T-helper 9 cell (primary cell): ENCODE data around the gene LTN1.
A peak's percentile ranks its signal among the peaks of the same experiment; 100 is the strongest.
"Not testable (repeated sequence)": the region's sequence is repeated elsewhere in the genome, so short reads cannot be mapped to it uniquely, and the experiment has no call there.

Experiments
- DNase-seq: peaks from one replicate; pipeline ENCODE4 v3.0.0-alpha.2; 2020
- total RNA-seq, 2 donors: gene quantifications; one replicate each; lab custom pipeline; 2026; lab: John Stamatoyannopoulos, UW

Gene LTN1, protein sequence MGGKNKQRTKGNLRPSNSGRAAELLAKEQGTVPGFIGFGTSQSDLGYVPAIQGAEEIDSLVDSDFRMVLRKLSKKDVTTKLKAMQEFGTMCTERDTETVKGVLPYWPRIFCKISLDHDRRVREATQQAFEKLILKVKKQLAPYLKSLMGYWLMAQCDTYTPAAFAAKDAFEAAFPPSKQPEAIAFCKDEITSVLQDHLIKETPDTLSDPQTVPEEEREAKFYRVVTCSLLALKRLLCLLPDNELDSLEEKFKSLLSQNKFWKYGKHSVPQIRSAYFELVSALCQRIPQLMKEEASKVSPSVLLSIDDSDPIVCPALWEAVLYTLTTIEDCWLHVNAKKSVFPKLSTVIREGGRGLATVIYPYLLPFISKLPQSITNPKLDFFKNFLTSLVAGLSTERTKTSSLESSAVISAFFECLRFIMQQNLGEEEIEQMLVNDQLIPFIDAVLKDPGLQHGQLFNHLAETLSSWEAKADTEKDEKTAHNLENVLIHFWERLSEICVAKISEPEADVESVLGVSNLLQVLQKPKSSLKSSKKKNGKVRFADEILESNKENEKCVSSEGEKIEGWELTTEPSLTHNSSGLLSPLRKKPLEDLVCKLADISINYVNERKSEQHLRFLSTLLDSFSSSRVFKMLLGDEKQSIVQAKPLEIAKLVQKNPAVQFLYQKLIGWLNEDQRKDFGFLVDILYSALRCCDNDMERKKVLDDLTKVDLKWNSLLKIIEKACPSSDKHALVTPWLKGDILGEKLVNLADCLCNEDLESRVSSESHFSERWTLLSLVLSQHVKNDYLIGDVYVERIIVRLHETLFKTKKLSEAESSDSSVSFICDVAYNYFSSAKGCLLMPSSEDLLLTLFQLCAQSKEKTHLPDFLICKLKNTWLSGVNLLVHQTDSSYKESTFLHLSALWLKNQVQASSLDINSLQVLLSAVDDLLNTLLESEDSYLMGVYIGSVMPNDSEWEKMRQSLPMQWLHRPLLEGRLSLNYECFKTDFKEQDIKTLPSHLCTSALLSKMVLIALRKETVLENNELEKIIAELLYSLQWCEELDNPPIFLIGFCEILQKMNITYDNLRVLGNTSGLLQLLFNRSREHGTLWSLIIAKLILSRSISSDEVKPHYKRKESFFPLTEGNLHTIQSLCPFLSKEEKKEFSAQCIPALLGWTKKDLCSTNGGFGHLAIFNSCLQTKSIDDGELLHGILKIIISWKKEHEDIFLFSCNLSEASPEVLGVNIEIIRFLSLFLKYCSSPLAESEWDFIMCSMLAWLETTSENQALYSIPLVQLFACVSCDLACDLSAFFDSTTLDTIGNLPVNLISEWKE (N-terminal part only)
- 89.3 to 131 reads per million in 2 donors for total RNA-seq

DNA sequence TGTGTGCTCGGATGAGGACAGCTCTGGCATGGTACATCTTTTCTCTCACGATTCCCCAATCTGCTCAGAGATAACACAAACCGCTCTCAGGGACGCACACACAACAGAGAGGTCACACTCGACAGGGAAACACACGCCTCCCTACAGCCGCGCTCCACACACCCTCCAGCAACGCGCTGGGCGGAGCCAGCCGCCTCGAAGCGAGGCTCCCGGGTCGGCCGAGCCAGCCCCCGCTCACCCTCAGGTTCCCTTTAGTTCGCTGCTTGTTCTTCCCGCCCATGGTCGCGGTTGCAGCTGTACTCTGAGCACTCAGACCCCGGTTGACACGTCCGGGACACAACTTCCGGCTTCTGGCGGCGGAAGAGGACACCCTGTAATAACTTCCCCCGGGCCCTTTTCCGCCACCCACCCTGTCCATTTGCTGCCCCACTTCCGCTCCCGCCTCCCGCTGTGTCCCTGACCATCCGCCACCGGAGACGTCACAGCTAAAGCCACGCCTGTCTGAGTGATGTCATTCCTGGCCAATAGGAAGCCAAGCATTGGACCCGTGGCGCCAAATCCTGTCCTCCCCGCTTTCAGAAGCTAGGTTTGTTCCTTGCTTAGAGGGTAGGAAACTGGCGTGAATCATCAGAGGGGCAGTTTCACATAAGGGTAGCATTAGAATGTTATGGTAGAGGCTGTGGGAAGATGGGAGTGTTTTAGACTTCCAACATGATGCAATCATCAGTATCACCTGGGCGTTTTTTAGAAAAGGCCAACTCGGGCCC lies at the start of gene LTN1:
Gene LTN1, minus strand, starts transcription at position 352 of the 767 bp plus-strand sequence. Its CDS starts 72 bp downstream, at position 280.
- peak; percentile 97 for DNase-seq

DNA sequence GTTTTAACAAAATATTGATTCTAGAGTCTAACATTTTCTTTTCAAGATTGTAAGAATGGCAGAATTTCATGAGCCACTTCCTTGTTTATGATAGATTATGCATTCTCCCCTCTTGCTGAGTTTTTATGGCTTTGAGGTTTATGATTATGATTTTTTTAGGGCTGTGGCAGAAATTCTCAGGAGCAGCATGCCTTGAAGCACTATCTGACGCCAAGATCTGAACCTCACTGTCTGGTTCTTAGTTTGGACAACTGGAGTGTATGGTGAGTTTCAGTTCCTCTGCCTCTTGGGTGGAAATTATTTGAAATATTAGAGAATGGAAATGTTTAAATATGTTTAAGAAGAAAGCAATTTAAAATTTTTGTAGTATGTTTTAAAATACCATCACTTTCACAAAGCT lies 42.0 kb upstream of the LTN1 start:
- no peak for DNase-seq

DNA sequence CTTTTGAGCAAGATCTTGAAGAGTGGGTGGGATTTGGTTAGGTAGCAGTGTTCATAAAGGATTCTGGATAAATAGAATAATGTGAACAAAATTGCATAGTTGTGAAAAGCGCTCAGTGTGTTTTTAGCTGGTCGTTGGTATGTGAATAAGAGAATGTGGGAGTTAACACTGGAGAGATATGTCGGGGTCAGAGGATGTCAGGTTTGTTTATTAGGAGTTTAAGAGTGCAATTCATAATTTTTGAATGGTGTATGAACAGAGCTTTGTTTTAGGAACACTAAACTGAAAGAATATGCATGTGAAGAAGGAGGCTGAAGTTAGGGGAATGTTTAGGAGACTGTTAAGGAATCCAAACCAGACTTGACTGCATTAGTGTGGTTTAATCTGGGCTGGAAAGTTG lies 41.2 kb upstream of the LTN1 start:
- DNase-seq, result no peak

DNA sequence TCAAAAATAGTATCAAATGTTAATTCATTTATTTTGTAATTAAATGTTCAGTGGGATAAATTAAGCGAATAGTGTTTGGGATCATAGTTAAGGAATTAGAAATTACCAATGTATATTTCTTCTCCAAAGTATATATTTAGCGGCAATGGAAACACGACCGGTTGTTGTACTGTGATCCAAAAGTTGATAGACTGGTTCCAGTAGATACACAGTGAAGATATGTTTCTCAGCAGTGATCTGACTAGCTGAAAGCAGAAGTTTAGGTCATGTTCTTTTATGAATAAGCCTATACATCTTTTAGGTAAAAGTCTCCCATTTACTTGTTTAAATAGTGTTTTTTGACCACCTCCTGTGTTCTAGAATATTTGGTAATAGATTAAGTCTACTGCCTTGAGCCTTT lies 40.6 kb upstream of the LTN1 start:
- no peak for DNase-seq

GRCh38 chr21:29030909-29031308 lies 38.2 kb upstream of the LTN1 start:
- no peak for DNase-seq

- no peak for DNase-seq
Measured at GRCh38 chr21:29029524-29029923, 36.8 kb upstream of the LTN1 start.

GRCh38 chr21:29025328-29025713 lies 32.6 kb upstream of the LTN1 start:
- DNase-seq, result no peak

DNA sequence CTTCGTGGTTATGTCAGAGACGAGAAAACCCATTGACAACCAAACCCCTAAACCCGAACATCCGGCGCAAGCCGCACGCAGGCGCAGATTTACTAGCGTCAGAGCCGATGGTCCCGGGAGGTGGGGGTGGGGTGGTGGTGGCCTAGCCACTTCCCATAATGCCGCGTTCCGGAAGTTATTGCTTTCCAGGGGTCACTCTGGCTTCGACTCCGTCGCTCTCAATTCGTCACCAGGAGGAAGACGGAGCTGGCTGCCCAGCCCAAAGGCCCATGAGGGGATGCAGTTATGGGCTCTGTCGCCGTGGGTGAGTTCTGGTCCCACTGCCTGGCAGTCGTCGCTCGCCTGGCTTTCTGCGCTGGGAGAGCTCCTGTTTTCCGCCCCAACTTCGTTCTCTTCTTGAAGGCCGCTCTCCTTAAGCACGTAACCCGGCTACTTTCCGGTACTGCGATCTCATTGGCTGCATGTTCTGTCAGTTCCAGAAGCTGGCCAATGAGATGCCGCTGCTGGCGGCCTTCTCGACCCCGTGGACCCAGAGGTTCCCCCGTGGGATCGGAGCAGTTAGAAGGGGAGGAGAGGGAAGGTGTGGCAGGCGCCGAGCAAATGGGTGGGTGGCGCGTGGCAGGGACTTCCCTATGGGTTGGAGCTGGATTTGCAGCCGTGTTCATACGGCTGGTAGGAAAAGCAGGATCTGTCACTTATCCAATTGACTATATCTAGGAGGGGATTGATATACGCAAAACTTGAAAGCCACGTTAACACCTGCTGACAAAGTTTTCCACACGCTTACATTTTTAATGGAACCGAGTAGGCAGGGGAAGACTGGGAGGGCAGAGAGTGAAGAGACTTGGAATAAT lies 32.0 kb upstream of the LTN1 start, which contains the start of gene USP16:
Gene USP16, plus strand, starts transcription at position 195 of the 854 bp plus-strand sequence. CDS start 3,246 bp downstream, outside the sequence.
- peak; percentile 88 for DNase-seq

DNA sequence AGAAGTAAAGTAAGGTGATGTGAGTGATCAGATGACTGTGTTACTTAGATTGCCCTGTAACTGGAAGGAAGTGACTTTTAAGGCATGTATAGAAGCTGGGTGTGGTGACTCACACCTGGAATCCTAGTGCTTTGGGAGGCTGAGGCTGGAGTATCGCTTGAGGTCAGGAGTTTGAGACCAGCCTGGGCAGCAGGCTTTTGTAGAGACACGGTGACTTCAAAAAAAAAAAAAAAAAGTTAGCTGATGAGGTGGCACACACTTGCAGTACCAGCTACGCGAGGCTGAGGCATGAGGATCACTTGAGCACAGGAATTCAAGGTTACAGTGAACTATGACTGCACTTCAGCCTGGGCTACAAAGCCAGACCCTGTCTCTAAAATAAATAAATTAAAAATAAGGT lies 29.5 kb upstream of the LTN1 start:
- no peak for DNase-seq

DNA sequence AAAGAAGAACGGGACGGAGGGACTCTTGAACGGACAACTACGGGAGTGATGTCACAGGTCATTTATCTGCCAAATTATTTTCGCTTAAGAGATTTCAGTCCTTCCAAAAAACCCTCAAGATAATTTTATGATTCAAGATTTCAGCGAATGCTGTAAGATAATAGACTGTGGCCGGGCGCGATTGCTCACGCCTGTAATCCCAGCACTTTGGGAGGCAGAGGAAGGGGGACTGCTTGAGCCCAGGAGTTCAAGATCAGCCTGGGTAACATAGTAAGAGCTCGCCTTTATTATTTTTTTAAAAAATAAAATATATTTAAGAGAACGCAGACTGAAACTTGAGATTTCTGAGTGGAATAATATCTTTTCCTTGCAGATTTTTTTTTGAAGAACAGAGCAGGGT lies 25.9 kb upstream of the LTN1 start:
- DNase-seq, result no peak

DNA sequence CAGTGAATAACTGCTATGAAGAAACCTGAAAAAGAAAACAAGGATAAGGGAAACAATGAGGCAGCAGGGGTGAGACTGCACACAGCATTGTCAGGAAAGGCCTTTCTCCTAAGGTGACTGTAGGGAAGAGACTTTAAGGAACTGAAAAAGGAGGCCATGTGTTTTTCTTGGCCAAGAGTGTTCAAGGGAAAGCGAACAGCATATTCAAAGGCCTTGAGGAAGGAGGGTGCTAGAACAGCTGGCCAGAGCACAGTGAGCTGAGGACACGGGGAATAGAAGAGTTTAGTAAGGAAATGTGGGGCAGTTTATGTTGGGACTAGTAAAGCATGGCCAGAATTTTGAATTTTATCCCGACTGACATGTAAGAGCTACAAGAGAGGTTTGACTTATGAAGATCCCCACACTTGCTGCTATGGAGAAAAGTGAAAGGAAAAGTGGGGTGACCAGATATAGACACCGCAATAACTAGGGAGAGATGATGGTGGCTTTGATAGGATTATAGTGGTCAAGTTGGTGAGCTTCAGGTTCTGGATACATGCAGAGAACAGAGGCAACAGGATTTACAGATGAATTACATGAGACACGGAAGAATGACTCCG lies 25.1 kb upstream of the LTN1 start:
- no peak for DNase-seq

DNA sequence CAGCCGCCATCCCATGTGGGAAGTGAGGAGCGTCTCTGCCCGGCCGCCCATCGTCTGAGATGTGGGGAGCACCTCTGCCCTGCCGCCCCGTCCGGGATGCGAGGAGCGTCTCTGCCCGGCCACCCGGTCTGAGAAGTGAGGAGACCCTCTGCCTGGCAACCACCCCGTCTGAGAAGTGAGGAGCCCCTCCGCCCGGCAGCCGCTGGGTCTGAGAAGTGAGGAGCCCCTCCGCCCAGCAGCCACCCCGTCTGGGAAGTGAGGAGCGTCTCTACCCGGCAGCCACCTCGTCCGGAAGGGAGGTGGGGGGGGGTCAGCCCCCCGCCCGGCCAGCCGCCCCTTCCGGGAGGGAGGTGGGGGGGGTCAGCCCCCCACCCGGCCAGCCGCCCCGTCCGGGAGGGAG lies 18.6 kb upstream of the LTN1 start:
- not testable (repeated sequence) for DNase-seq

- no peak for DNase-seq
Measured at GRCh38 chr21:29008367-29008766, 15.7 kb upstream of the LTN1 start.

DNA sequence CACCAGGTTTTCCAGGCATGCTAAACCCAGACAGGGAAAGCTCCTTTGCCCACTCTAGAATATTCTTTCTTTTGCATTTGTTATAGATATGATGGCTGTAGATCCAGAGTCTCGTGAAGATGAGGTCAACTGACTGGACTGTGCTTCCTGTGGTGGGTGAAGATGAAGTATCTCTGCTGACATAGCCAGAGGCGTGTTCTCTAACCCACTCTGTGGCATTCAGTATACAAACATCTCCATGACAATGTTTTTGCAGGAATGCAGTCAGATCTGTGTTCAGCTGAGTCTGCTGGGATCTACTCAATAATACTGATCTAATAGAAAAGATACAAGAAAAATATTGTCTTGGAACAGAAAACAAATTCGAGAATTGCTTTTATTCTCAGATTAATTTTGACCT lies 15.1 kb upstream of the LTN1 start:
- DNase-seq, result no peak

GRCh38 chr21:29007135-29007534 lies 14.5 kb upstream of the LTN1 start:
- DNase-seq, result no peak

DNA sequence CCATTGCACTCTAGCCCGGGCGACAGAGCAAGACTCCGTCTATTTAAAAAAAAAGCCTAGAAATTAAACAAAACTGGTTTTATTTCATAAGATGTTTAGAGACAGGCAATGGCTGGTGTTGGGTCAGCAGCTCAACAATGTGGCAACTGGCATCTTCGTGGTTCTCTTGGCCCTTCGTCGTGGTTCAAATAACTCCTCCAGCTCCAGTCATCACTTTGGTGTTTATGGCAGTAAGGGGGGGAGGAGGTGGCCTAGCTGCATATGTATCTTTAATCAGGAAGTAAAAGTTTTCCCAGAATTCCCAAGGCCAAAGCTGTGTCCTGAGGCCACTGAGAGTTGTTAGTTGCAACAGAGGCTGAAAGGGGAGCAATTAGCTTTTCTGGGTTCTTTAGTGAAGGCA lies 13.0 kb upstream of the LTN1 start:
- DNase-seq, result no peak

GRCh38 chr21:29002442-29003144 lies 9.9 kb upstream of the LTN1 start:
- peak; percentile 93 for DNase-seq

- no peak for DNase-seq
Measured at GRCh38 chr21:28993293-28993629, 584 bp upstream of the LTN1 start.

DNA sequence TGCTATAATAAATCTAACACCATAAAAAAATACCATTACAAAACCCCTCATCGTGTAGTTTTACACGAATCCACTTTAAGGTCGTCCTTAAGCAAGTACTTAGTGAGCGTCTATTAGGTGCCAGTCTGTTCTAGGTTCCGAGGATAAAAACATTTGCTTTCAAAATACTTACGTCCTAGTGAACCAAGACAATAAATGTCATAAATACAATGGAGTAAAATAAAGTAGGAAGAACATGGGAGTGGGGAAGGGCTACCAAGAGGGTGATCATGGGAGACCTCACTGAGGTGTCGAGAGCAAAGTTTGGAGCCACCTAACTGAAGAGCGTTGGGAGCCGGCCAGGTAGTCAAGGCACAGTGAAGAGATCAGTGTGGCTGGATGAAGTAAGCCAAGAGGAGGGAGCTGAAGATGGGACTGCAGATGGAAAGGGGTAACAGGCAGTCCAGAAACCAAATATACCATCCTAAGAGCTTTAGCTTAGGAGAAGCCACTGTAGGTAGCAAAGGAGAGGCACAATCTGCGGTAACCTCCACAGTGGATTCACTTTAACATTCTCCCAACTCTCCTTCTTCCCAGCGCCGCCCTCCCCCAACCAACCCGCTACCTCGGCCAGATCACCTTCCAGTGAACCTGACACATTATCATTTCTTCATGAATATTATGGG lies 684 bp downstream of the LTN1 start:
- DNase-seq, result no peak
